ENCODE results near the gene TSPAN18. TPM values are rescaled to one million over a fixed set of nuclear protein-coding genes. Genes with fewer than 3 reads are reported as not detected.
"Not testable (repeated sequence)": the region's sequence is repeated elsewhere in the genome, so short reads cannot be mapped to it uniquely, and the experiment has no call there.

Gene TSPAN18
- total RNA-seq, 1 donor from 2014 or later = 25.7 TPM

DNA sequence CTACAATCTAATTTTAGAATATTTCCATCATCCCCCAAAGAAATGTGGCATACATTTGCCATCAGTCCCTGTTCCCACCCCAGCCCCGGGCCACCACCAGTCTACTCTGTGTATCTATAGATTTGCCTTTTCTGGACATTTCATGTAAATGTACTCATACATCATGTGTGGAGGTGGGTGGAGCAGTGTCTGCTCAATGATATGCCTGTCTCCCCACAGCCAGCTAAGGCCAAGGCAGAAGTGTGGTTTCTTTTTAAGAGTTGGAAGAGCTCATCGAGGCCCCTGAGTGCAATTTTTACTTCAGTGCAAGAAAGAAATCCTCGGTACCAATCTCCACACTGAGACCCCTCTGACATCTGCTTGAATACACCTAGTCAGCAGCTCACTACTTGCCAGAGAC is 143.4 kb downstream of the TSPAN18 start:
- TF ChIP-seq, protein P1, sequence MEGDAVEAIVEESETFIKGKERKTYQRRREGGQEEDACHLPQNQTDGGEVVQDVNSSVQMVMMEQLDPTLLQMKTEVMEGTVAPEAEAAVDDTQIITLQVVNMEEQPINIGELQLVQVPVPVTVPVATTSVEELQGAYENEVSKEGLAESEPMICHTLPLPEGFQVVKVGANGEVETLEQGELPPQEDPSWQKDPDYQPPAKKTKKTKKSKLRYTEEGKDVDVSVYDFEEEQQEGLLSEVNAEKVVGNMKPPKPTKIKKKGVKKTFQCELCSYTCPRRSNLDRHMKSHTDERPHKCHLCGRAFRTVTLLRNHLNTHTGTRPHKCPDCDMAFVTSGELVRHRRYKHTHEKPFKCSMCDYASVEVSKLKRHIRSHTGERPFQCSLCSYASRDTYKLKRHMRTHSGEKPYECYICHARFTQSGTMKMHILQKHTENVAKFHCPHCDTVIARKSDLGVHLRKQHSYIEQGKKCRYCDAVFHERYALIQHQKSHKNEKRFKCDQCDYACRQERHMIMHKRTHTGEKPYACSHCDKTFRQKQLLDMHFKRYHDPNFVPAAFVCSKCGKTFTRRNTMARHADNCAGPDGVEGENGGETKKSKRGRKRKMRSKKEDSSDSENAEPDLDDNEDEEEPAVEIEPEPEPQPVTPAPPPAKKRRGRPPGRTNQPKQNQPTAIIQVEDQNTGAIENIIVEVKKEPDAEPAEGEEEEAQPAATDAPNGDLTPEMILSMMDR (IDR thresholded peaks at IDR 0.05; ENCODE audit: unreplicated experiment) = no peak
- DNase-seq (ENCODE audit: low spot score, unreplicated experiment) = no peak
- H3K4me1 Mint-ChIP-seq (ENCODE audit: low read depth) = no peaks in the 10 kb centered on the region
- no peaks in the 10 kb centered on the region for H3K27me3 Mint-ChIP-seq
- H3K9me3 Mint-ChIP-seq (ENCODE audit: low read depth) = no peaks in the 10 kb centered on the region
- no peak overlapping the region for H3K27ac Mint-ChIP-seq
- H3K36me3 Mint-ChIP-seq (ENCODE audit: insufficient read depth) = no peaks in the 10 kb centered on the region
- no peak overlapping the region for H3K4me3 Mint-ChIP-seq (ENCODE audit: low read depth)

DNA sequence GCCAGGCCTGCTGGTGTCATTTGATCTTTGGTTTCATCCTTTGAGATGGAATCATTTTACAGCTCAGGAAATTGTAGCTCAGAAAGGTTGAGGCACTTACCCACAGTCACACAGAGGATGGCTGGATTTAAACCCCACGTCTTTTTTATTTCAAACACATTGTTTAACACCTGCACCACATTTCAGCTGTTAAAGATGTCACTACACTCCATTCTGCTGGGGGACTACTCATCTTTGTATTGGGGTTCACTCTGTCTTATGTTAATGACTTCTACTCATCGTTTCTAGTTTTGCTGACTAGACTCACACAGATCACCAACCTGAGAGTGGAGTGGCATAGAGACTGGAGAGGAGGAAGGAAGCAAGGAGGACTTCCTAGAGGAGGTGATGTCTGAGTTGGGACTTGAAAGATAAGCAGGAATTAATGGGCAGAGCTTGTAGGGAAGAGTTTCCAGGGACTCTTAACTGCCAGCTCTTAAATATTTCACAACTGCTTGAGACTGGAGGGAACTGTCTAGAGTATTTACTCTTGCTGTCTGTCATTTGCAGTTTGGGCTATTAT is 143.9 kb downstream of the TSPAN18 start:
- peak overlapping the region; percentile 39 for H3K27ac Mint-ChIP-seq
- H3K27me3 Mint-ChIP-seq = no peaks in the 10 kb centered on the region
- TF ChIP-seq, protein P1 (IDR thresholded peaks at IDR 0.05; ENCODE audit: unreplicated experiment) = no peak

DNA sequence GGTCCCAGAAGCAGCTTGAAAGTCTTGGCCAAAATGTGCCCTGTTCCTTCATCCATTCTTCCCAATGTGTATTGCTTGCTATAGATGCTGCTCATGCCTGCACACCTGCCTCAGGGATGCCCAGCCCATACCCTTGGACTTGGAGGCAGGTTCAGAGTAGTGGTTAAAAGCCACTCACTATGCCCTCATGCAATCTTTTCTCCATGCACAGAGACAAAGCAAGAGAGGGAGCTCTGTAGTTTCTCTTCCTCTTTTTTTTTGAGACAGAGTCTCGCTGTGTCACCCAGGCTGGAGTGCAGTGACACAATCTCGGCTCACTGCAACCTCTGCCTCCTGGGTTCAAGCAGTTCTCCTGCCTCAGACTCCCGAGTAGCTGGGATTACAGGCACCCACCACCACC is 144.9 kb downstream of the TSPAN18 start:
- H3K27me3 Mint-ChIP-seq; H3K36me3 Mint-ChIP-seq (ENCODE audit: insufficient read depth); H3K4me3 Mint-ChIP-seq (ENCODE audit: low read depth); H3K27ac Mint-ChIP-seq; DNase-seq (ENCODE audit: low spot score, unreplicated experiment); H3K4me1 Mint-ChIP-seq (ENCODE audit: low read depth); H3K9me3 Mint-ChIP-seq (ENCODE audit: low read depth): not testable (repeated sequence)

More for the DNA sequence above, 143.9 kb downstream of the TSPAN18 start:
- no peaks in the 10 kb centered on the region for H3K9me3 Mint-ChIP-seq (ENCODE audit: low read depth)
- no peak for DNase-seq (ENCODE audit: low spot score, unreplicated experiment)
- H3K4me1 Mint-ChIP-seq (ENCODE audit: low read depth) = no peaks in the 10 kb centered on the region
- no peaks in the 10 kb centered on the region for H3K36me3 Mint-ChIP-seq (ENCODE audit: insufficient read depth)
- H3K4me3 Mint-ChIP-seq (ENCODE audit: low read depth) = no peak overlapping the region

DNA sequence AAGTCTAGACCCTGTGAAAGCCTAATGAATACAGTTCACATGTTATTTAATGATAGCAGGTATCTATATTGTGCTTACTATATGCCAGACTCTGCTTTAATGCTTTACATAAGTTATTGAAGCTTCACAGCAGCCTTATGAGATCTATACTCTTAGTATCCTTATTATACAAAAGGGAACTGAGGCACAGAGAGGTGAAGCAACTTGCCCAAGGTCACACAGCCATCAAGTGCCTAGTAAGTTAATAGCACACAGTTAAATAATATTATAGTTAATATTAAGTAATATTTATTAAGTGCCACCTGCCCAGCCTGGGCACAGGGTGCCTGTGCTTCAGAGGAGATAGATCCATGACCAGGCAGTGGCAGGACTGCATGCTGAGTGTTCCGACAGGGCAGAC is 145.8 kb downstream of the TSPAN18 start:
- no peaks in the 10 kb centered on the region for H3K36me3 Mint-ChIP-seq (ENCODE audit: insufficient read depth)
- no peak overlapping the region for H3K4me3 Mint-ChIP-seq (ENCODE audit: low read depth)
- H3K4me1 Mint-ChIP-seq (ENCODE audit: low read depth) = peaks cover 1% of the 10 kb centered on the region
- H3K9me3 Mint-ChIP-seq (ENCODE audit: low read depth) = no peaks in the 10 kb centered on the region
- no peak overlapping the region for H3K27ac Mint-ChIP-seq
- DNase-seq (ENCODE audit: low spot score, unreplicated experiment) = no peak
- TF ChIP-seq, protein P1 (IDR thresholded peaks at IDR 0.05; ENCODE audit: unreplicated experiment) = no peak
- no peaks in the 10 kb centered on the region for H3K27me3 Mint-ChIP-seq

DNA sequence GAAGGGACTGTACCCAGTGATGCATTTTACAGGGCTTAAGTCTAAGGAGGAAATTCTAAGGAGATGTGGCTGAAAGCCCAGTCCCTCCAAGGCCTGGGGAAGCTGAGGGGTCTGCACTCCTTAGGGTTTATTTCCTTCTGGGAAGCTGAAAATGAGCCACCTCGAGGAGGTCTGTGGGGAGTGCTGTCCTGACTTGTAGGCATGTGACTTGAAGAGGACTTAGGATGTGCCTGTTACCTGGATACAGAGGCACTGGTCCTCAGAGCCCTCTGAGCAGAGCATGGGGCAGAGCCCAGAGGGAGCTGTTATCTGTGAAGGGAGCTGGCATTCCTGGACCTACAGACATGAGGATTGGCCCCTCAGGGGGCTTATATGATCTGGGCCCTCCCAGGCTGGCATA is 146.8 kb downstream of the TSPAN18 start:
- no peak overlapping the region for H3K27ac Mint-ChIP-seq
- TF ChIP-seq, protein P1 (IDR thresholded peaks at IDR 0.05; ENCODE audit: unreplicated experiment) = no peak
- DNase-seq (ENCODE audit: low spot score, unreplicated experiment) = no peak
- H3K4me1 Mint-ChIP-seq (ENCODE audit: low read depth) = peaks cover 1% of the 10 kb centered on the region
- H3K4me3 Mint-ChIP-seq (ENCODE audit: low read depth) = no peak overlapping the region
- no peaks in the 10 kb centered on the region for H3K9me3 Mint-ChIP-seq (ENCODE audit: low read depth)
- H3K36me3 Mint-ChIP-seq (ENCODE audit: insufficient read depth) = no peaks in the 10 kb centered on the region
- no peaks in the 10 kb centered on the region for H3K27me3 Mint-ChIP-seq

DNA sequence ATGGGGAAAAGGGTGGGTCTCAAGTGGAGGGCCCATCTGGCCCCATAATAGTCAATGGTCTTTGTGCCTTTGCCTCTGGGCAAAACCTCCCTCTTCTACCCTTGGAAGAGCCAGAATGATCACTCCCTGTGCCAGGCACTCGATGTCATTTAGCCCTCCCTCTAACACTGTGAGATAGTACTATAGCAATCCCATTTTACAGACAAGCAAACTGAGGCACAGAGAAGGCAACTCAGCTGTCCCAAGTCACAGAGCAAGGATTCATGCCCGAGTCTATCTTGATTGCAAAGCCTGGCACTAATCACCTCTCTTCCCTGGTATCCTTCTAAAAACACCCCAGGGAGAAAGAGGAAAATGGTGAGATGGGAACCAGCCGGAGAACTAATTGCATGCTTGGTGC is 147.5 kb downstream of the TSPAN18 start:
- Mint-ChIP-seq H3K27me3 (no peaks in the 10 kb centered on the region), H3K4me3 (ENCODE audit: low read depth) (no peak overlapping the region), H3K36me3 (ENCODE audit: insufficient read depth) (no peaks in the 10 kb centered on the region), H3K9me3 (ENCODE audit: low read depth) (no peaks in the 10 kb centered on the region), H3K4me1 (ENCODE audit: low read depth) (peaks cover 1% of the 10 kb centered on the region), H3K27ac (no peak overlapping the region)
- DNase-seq (ENCODE audit: low spot score, unreplicated experiment) = no peak
- TF ChIP-seq, protein P1 (IDR thresholded peaks at IDR 0.05; ENCODE audit: unreplicated experiment) = no peak
